ENCODE measurements around the gene EXOC2.

- TF ChIP-seq POLR2AphosphoS5 (IDR thresholded peaks at IDR 0.05) (no peak), CTCF (IDR thresholded peaks at IDR 0.05) (no peak), EP300 (IDR thresholded peaks at IDR 0.05) (no peak)
These were observed 25.5 kb downstream of the EXOC2 start for GRCh38 chr6:667253-667927.

Data from esophagus muscularis mucosa (tissue), 4 donors.